Endothelial cell of hepatic sinusoid (primary cell): Measurements from ENCODE around the gene IGLL1.
"Not testable (repeated sequence)": the region's sequence is repeated elsewhere in the genome, so short reads cannot be mapped to it uniquely, and the experiment has no call there.

Experiments used
- in situ Hi-C: cut with HindIII; loops from 2 replicates; pipeline ENCODE4 v1.10.0; 2017; ENCODE audit warnings: low sequenced_read_pairs

The IGLL1 gene

GRCh38 chr22:23542933-23543332, 37.2 kb downstream of the IGLL1 start:
- in situ Hi-C loops = no loop called here

- in situ Hi-C loops = not testable (repeated sequence)
Observed at GRCh38 chr22:23542391-23542790, 37.7 kb downstream of the IGLL1 start.

- in situ Hi-C loops = not testable (repeated sequence)
Observed at GRCh38 chr22:23541849-23542281, 38.2 kb downstream of the IGLL1 start.

GRCh38 chr22:23540837-23541236, 39.3 kb downstream of the IGLL1 start:
- in situ Hi-C loops = not testable (repeated sequence)

GRCh38 chr22:23539839-23540198, 40.3 kb downstream of the IGLL1 start:
- in situ Hi-C loops = not testable (repeated sequence)

DNA sequence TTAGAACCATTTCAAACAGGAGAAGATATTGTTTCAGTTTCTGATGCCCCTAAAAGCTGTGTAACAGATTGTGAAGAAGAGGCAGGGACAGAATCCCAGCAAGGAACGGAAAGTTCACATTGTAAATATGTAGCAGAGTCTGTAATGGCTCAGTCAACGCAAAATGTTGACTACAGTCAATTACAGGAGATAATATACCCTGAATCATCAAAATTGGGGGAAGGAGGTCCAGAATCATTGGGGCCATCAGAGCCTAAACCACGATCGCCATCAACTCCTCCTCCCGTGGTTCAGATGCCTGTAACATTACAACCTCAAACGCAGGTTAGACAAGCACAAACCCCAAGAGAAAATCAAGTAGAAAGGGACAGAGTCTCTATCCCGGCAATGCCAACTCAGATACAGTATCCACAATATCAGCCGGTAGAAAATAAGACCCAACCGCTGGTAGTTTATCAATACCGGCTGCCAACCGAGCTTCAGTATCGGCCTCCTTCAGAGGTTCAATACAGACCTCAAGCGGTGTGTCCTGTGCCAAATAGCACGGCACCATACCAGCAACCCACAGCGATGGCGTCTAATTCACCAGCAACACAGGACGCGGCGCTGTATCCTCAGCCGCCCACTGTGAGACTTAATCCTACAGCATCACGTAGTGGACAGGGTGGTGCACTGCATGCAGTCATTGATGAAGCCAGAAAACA, 40.8 kb downstream of the IGLL1 start:
- in situ Hi-C loops = no loop called here

DNA sequence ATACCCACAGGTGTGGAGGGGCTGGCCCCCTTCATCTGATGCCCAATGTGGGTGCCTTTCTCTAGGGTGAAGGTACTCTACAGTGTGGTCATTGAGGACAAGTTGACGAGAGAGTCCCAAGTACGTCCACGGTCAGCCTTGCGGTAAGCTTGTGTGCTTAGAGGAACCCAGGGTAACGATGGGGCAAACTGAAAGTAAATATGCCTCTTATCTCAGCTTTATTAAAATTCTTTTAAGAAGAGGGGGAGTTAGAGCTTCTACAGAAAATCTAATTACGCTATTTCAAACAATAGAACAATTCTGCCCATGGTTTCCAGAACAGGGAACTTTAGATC, 41.4 kb downstream of the IGLL1 start:
- in situ Hi-C loops = not testable (repeated sequence)

DNA sequence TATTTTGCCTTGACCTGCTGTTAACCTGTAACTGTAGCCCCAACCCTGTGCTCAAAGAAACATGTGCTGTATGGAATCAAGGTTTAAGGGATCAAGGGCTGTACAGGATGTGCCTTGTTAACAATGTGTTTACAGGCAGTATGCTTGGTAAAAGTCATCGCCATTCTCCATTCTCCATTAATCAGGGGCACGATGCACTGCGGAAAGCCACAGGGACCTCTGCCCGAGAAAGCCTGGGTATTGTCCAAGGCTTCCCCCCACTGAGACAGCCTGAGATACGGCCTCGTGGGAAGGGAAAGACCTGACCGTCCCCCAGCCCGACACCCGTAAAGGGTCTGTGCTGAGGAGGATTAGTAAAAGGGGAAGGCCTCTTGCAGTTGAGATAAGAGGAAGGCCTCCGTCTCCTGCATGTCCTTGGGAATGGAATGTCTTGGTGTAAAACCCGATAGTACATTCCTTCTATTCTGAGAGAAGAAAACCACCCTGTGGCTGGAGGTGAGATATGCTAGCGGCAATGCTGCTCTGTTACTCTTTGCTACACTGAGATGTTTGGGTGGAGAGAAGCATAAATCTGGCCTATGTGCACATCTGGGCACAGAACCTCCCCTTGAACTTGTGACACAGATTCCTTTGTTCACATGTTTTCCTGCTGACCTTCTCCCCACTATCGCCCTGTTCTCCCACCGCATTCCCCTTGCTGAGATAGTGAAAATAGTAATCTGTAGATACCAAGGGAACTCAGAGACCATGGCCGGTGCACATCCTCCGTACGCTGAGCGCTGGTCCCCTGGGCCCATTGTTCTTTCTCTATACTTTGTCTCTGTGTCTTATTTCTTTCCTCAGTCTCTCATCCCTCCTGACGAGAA, 42.0 kb downstream of the IGLL1 start:
- in situ Hi-C loops = not testable (repeated sequence)

- in situ Hi-C loops = no loop called here
Observed at GRCh38 chr22:23537416-23537815, 42.7 kb downstream of the IGLL1 start.

GRCh38 chr22:23536821-23537345, 43.2 kb downstream of the IGLL1 start:
- in situ Hi-C loops = no loop called here

GRCh38 chr22:23535790-23536661, 44.1 kb downstream of the IGLL1 start:
- in situ Hi-C loops = not testable (repeated sequence)

- in situ Hi-C loops = no loop called here
Observed at GRCh38 chr22:23534851-23535717, 45.0 kb downstream of the IGLL1 start.

GRCh38 chr22:23534201-23534850, 45.8 kb downstream of the IGLL1 start:
- in situ Hi-C loops = no loop called here

DNA sequence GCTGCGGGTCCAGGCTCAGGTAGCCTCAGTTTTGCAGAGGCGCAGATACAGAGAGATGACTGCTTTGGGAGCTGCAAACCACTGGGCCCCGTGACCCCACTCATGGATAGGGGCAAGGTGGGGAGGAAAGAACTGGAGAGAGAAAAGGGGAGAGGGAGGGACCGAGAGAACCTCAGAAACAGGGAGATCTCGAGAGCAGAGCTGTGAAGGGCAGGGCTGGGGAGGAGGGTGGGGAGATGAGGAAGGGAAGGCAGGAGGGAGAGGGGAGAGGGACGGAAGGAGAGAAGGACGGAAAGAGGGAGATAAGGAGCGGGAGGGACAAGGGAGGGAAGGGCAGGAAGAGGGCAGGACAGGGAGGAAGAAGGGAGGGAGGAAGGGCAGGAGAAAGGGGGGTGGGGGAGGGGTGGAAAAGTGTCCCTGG, 46.3 kb downstream of the IGLL1 start:
- in situ Hi-C loops = no loop called here

GRCh38 chr22:23533328-23533762, 46.7 kb downstream of the IGLL1 start:
- in situ Hi-C loops = no loop called here

- in situ Hi-C loops = no loop called here
Observed at GRCh38 chr22:23532731-23533130, 47.4 kb downstream of the IGLL1 start.

DNA sequence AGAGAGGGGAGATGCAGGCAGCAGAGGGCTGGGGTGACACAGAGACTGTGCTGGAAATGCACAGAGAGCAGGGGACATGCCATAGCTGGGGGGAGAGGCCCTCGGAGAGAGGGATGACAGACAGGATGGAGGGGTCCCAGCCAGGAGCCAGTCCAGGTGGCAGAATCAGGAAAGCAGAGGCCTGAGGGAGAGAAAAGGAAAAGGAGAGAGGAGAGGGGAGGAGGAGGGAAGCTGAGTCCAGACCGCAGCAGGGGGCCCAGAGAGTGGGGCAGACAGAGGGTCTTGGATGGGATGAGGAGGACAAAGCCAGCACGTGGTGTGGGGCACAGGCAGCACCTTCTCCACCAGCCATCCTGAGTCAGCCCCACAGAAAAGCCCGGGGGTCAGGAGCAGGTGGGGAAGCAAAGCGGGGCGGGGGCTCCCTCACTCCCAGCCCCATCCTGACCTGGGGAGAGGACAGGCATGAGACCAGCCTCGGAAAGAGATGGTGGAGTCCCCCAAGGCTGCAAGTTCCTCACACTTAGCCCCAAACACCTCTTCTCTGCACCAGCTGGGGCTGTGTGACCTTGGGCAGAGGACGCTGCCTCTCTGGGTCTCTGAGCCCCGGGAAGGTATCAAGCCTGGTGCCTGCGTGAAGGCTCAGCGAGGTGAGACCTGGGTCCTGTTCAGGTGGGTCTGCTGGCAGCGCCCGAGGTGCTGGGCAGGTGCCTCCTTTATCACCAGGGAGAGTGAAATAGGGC, 48.0 kb downstream of the IGLL1 start:
- in situ Hi-C loops = no loop called here

DNA sequence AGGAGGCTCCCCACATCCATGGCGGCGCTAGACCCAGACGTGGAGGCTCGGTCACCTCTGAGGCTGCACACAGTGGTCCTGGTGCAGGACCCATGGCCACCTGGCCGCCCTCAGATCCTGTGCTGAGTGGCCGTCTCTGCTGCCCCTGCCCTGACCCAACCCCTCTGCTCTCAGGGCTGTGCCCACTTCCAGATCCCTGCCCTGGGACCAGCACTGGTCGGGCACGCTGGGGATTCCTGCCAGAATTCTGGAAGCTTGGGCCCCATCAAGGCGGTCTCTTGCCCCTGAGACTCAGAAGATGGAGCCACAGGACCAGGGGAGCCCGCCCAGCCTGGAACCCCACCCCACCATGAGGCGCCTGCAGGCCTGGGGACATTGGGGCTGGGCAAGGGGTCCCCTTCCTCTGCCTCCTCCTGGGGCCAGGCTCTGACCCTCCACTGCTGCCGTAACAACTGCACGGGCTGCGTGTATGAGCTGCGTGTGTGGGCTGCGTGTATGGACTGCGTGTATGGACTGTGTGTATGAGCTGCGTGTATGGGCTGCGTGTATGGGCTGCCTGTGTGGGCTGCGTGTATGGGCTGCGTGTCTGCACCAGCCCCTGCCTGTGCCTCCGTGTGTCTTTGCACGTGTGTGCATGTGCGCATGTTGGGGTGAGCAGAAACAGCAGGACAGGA, 48.7 kb downstream of the IGLL1 start:
- in situ Hi-C loops = no loop called here
